ENCODE results near the gene CAMSAP2.

The CAMSAP2 gene

DNA sequence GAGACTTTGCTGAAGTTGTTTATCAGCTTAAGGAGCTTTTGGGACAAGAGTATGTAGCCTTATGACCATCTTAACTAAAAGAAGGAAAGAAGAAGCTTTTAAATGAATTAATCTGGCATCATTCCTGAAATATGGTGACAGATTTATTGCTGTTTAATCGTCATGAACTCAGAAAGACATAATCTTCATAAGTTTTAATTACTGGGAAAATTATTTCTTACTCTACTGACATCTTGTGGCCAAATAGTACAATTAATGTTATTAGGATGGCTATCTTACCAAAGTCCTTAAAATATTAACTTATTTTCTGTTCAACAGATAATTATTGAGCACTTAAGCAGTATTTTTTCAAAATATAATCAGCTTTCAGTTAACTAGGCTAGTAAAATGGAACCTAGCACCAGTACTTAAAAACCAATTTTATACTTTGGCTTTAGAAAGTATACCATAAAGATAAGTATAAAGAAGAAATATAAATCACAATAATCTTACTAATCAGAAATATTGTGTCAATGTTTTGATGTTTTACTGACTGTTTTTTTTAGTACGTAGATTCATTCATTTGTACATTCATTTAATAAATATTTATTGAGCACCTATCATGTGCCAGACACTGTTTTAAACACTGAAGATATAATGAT is 99.4 kb downstream of the CAMSAP2 start:
- no peak for TF ChIP-seq ZNF426 (tag by site-specific recombination; IDR thresholded peaks at IDR 0.05)
- TF ChIP-seq ZNF416 (tag by site-specific recombination; IDR thresholded peaks at IDR 0.05), result no peak
- TF ChIP-seq, protein P1, sequence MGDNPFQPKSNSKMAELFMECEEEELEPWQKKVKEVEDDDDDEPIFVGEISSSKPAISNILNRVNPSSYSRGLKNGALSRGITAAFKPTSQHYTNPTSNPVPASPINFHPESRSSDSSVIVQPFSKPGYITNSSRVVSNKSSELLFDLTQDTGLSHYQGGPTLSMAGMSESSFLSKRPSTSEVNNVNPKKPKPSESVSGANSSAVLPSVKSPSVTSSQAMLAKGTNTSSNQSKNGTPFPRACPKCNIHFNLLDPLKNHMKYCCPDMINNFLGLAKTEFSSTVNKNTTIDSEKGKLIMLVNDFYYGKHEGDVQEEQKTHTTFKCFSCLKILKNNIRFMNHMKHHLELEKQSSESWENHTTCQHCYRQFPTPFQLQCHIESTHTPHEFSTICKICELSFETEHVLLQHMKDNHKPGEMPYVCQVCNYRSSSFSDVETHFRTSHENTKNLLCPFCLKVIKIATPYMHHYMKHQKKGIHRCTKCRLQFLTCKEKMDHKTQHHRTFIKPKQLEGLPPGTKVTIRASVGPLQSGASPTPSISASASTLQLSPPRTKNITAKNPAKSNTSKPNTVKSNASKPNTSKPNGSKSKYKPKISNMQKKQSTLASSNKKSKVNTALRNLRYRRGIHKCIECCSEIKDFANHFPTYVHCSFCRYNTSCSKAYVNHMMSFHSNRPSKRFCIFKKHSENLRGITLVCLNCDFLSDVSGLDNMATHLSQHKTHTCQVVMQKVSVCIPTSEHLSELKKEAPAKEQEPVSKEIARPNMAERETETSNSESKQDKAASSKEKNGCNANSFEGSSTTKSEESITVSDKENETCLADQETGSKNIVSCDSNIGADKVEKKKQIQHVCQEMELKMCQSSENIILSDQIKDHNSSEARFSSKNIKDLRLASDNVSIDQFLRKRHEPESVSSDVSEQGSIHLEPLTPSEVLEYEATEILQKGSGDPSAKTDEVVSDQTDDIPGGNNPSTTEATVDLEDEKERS (tag by site-specific recombination; IDR thresholded peaks at IDR 0.05), result no peak
- TF ChIP-seq, protein P2, sequence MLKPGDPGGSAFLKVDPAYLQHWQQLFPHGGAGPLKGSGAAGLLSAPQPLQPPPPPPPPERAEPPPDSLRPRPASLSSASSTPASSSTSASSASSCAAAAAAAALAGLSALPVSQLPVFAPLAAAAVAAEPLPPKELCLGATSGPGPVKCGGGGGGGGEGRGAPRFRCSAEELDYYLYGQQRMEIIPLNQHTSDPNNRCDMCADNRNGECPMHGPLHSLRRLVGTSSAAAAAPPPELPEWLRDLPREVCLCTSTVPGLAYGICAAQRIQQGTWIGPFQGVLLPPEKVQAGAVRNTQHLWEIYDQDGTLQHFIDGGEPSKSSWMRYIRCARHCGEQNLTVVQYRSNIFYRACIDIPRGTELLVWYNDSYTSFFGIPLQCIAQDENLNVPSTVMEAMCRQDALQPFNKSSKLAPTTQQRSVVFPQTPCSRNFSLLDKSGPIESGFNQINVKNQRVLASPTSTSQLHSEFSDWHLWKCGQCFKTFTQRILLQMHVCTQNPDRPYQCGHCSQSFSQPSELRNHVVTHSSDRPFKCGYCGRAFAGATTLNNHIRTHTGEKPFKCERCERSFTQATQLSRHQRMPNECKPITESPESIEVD (tag by site-specific recombination; IDR thresholded peaks at IDR 0.05), result peak; percentile 62
- no peak for TF ChIP-seq SCRT1 (tag by site-specific recombination; IDR thresholded peaks at IDR 0.05; ENCODE audit: borderline replicate concordance)
- TF ChIP-seq ZNF629 (tag by site-specific recombination; IDR thresholded peaks at IDR 0.05), result no peak
- peak; percentile 67; the same call in 1 of the 2 replicates for TF ChIP-seq ZBTB17 (tag by site-specific recombination; IDR thresholded peaks at IDR 0.05)
- TF ChIP-seq, protein P3, sequence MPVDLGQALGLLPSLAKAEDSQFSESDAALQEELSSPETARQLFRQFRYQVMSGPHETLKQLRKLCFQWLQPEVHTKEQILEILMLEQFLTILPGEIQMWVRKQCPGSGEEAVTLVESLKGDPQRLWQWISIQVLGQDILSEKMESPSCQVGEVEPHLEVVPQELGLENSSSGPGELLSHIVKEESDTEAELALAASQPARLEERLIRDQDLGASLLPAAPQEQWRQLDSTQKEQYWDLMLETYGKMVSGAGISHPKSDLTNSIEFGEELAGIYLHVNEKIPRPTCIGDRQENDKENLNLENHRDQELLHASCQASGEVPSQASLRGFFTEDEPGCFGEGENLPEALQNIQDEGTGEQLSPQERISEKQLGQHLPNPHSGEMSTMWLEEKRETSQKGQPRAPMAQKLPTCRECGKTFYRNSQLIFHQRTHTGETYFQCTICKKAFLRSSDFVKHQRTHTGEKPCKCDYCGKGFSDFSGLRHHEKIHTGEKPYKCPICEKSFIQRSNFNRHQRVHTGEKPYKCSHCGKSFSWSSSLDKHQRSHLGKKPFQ (tag by site-specific recombination; IDR thresholded peaks at IDR 0.05), result no peak
- peak; percentile 33; the same call in 1 of the 2 replicates for TF ChIP-seq ZNF654 (tag by site-specific recombination; IDR thresholded peaks at IDR 0.05; ENCODE audit: low read depth)
- TF ChIP-seq ZNF174 (tag by site-specific recombination; IDR thresholded peaks at IDR 0.05), result no peak
- TF ChIP-seq WT1 (tag by site-specific recombination; IDR thresholded peaks at IDR 0.05), result 0 out of 2 replicates have a peak, but pooled peaks have one; percentile 20
- no peak for TF ChIP-seq TCF7L2 (IDR thresholded peaks at IDR 0.05; ENCODE audit: borderline replicate concordance, low read depth, low read length)
- ChIA-PET POLR2A (no interaction called here), CTCF (interaction anchor here (0.7 to 2.9 kb wide), 5 partner anchors 8 to 693 kb away, joined by 3 to 13 read pairs (median 3); no protein-coding TSS in a partner anchor)
- H3K9me3 ChIP-seq (ENCODE audit: control insufficient read depth, insufficient read depth, low read depth, low read length), result no peaks in the 10 kb centered on the region
- no peaks in the 10 kb centered on the region for H3K4me1 ChIP-seq (ENCODE audit: control insufficient read depth, insufficient read depth, low read length)
- H3K36me3 ChIP-seq (ENCODE audit: control insufficient read depth in 2 of 2, insufficient read depth in 1 of 2, low read length in 2 of 2), result peaks cover 8 to 10% of the 10 kb centered on the region in 2 experiments; a peak in 2 of 3 replicates
- H3K27ac ChIP-seq (ENCODE audit: extremely low read depth, low read depth, low read length), result no peak overlapping the region
- no peak overlapping the region for H3K4me3 ChIP-seq (ENCODE audit: low read depth, low read length)

DNA sequence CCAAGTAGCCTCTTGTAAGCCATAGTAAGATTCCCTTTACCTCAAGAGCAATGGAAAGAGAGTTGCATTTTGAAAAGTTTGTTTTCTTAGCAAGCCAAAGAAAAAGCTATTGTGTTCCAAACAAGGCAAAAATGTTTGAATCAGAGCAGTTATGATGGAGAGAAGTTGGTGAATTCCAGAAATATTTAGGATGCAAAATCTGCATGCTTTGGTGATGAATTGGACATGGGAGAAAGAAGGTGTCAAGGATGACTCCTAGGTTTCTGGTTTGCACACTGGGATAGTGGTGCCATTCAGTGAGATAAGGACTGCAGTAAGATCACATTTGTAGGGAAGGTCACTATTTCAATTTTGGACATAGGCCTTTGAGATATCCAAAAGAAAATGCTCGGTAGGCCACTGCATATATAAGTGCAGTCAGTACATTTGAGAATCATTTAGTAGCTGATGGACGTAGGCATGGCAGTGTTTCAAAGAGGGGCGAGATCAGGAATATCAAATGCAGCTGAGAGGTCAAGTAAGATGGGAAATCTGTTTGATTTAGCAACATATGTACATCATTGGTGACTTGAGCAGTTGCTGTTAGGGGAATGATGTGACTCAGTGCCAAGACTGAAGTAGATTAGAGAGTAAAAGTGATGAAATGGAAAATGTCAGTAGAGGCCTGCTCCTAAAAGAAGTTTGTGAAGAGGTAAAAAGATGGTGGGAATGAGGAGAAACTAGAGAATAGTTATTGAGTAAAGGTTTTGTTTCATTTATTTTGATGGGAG is 100.2 kb downstream of the CAMSAP2 start:
- Histone ChIP-seq H3K27ac (ENCODE audit: extremely low read depth, low read depth, low read length) (no peak overlapping the region), H3K9me3 (ENCODE audit: control insufficient read depth, insufficient read depth, low read depth, low read length) (no peaks in the 10 kb centered on the region), H3K4me1 (ENCODE audit: control insufficient read depth, insufficient read depth, low read length) (no peaks in the 10 kb centered on the region), H3K4me3 (ENCODE audit: low read depth, low read length) (no peak overlapping the region), H3K36me3 (ENCODE audit: control insufficient read depth in 2 of 2, insufficient read depth in 1 of 2, low read length in 2 of 2) (peaks cover 5 to 10% of the 10 kb centered on the region in 2 experiments; a peak in 2 of 3 replicates)
- TF ChIP-seq, protein P4, sequence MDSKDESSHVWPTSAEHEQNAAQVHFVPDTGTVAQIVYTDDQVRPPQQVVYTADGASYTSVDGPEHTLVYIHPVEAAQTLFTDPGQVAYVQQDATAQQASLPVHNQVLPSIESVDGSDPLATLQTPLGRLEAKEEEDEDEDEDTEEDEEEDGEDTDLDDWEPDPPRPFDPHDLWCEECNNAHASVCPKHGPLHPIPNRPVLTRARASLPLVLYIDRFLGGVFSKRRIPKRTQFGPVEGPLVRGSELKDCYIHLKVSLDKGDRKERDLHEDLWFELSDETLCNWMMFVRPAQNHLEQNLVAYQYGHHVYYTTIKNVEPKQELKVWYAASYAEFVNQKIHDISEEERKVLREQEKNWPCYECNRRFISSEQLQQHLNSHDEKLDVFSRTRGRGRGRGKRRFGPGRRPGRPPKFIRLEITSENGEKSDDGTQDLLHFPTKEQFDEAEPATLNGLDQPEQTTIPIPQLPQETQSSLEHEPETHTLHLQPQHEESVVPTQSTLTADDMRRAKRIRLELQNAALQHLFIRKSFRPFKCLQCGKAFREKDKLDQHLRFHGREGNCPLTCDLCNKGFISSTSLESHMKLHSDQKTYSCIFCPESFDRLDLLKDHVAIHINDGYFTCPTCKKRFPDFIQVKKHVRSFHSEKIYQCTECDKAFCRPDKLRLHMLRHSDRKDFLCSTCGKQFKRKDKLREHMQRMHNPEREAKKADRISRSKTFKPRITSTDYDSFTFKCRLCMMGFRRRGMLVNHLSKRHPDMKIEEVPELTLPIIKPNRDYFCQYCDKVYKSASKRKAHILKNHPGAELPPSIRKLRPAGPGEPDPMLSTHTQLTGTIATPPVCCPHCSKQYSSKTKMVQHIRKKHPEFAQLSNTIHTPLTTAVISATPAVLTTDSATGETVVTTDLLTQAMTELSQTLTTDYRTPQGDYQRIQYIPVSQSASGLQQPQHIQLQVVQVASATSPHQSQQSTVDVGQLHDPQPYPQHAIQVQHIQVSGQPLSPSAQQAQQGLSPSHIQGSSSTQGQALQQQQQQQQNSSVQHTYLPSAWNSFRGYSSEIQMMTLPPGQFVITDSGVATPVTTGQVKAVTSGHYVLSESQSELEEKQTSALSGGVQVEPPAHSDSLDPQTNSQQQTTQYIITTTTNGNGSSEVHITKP (tag by site-specific recombination; IDR thresholded peaks at IDR 0.05), result no peak
- TF ChIP-seq ZNF629 (tag by site-specific recombination; IDR thresholded peaks at IDR 0.05), result no peak
- TF ChIP-seq, protein P5, sequence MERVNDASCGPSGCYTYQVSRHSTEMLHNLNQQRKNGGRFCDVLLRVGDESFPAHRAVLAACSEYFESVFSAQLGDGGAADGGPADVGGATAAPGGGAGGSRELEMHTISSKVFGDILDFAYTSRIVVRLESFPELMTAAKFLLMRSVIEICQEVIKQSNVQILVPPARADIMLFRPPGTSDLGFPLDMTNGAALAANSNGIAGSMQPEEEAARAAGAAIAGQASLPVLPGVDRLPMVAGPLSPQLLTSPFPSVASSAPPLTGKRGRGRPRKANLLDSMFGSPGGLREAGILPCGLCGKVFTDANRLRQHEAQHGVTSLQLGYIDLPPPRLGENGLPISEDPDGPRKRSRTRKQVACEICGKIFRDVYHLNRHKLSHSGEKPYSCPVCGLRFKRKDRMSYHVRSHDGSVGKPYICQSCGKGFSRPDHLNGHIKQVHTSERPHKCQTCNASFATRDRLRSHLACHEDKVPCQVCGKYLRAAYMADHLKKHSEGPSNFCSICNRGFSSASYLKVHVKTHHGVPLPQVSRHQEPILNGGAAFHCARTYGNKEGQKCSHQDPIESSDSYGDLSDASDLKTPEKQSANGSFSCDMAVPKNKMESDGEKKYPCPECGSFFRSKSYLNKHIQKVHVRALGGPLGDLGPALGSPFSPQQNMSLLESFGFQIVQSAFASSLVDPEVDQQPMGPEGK (tag by site-specific recombination; IDR thresholded peaks at IDR 0.05), result no peak
- no peak for TF ChIP-seq ZFP41 (tag by site-specific recombination; IDR thresholded peaks at IDR 0.05; ENCODE audit: borderline replicate concordance)
- TF ChIP-seq ZNF146 (tag by site-specific recombination; IDR thresholded peaks at IDR 0.05), result 0 out of 2 replicates have a peak, but pooled peaks have one; percentile 10
- CTCF ChIA-PET, result interaction anchor here (0.7 to 2.9 kb wide), 4 partner anchors 217 to 692 kb away, joined by 3 to 13 read pairs (median 4); no protein-coding TSS in a partner anchor
- POLR2A ChIA-PET, result no interaction called here
